ENCODE results near the gene GALNT5.
"Not testable (repeated sequence)": the region's sequence is repeated elsewhere in the genome, so short reads cannot be mapped to it uniquely, and the experiment has no call there.

GALNT5 gene

GRCh38 chr2:157327621-157328500 is 70.4 kb downstream of the GALNT5 start:
- DNase-seq (ENCODE audit: low read depth), result no peak

GRCh38 chr2:157329524-157329923 is 72.0 kb downstream of the GALNT5 start:
- DNase-seq (ENCODE audit: low read depth), result no peak

GRCh38 chr2:157333304-157334047 is 76.0 kb downstream of the GALNT5 start:
- DNase-seq (ENCODE audit: low read depth), result no peak

GRCh38 chr2:157334335-157334734 is 76.8 kb downstream of the GALNT5 start:
- DNase-seq (ENCODE audit: low read depth), result no peak

- DNase-seq (ENCODE audit: low read depth), result no peak
These were observed 77.3 kb downstream of the GALNT5 start for GRCh38 chr2:157334797-157335196.

GRCh38 chr2:157336137-157337010 is 78.9 kb downstream of the GALNT5 start:
- DNase-seq (ENCODE audit: low read depth), result no peak

GRCh38 chr2:157337978-157338377 is 80.5 kb downstream of the GALNT5 start:
- no peak for DNase-seq (ENCODE audit: low read depth)

GRCh38 chr2:157339965-157340655 is 82.6 kb downstream of the GALNT5 start:
- DNase-seq (ENCODE audit: low read depth), result no peak

- DNase-seq (ENCODE audit: low read depth), result not testable (repeated sequence)
These were observed 83.9 kb downstream of the GALNT5 start for GRCh38 chr2:157341381-157341780.

- no peak for DNase-seq (ENCODE audit: low read depth)
These were observed 88.3 kb downstream of the GALNT5 start for GRCh38 chr2:157345647-157346389.

- no peak for DNase-seq (ENCODE audit: low read depth)
These were observed 90.9 kb downstream of the GALNT5 start for GRCh38 chr2:157348291-157348921.

- no peak for DNase-seq (ENCODE audit: low read depth)
These were observed 92.5 kb downstream of the GALNT5 start for GRCh38 chr2:157349949-157350515.

- no peak for DNase-seq (ENCODE audit: low read depth)
These were observed 98.1 kb downstream of the GALNT5 start for GRCh38 chr2:157355618-157356017.

GRCh38 chr2:157359628-157360027 is 102.1 kb downstream of the GALNT5 start:
- no peak for DNase-seq (ENCODE audit: low read depth)

- no peak for DNase-seq (ENCODE audit: low read depth)
These were observed 104.0 kb downstream of the GALNT5 start for GRCh38 chr2:157361526-157361925.

GRCh38 chr2:157362627-157363026 is 105.1 kb downstream of the GALNT5 start:
- no peak for DNase-seq (ENCODE audit: low read depth)

GRCh38 chr2:157363612-157364101 is 106.2 kb downstream of the GALNT5 start:
- DNase-seq (ENCODE audit: low read depth), result no peak

Data from non-pigmented ciliary epithelial cell (primary cell).